H1 (cell line): ENCODE measurements around the gene LEKR1. TPM values are rescaled to one million over a fixed set of nuclear protein-coding genes. Genes with fewer than 3 reads are reported as not detected.

ENCODE experiments used
- CTCF ChIA-PET: fragments of 300-600 bp; sonication (Branson Sonifier 250); formaldehyde crosslinking; loops from one replicate; lab custom pipeline; 2021; ENCODE audit not compliant: partially characterized antibody; lab: Charles Lee
- POLR2A ChIA-PET: fragments of 300-600 bp; sonication (Branson Sonifier 250); formaldehyde crosslinking; loops from one replicate; lab custom pipeline; 2021; ENCODE audit warnings: inconsistent platforms; ENCODE audit not compliant: partially characterized antibody; lab: Charles Lee
- DNase-seq, 2 experiments: peaks; one replicate each; pipeline versions ENCODE4 v3.0.0 to v3.0.0-alpha.2; 2010 to 2022; ENCODE audit warnings: low spot score in 2 of 2, low read depth in 1 of 2, mixed read lengths in 1 of 2
- FAIRE-seq: peaks from 2 replicates; lab custom pipeline; 2011; peaks lifted over from hg19 to GRCh38; lab: Jason Lieb, UNC
- H2AFZ ChIP-seq: 2 replicates; pipeline ENCODE4 v1.8.1; 2012; ENCODE audit warnings: low read length, inconsistent platforms
- H2AK5ac ChIP-seq: 2 replicates; pipeline ENCODE4 v1.6.1; 2013; ENCODE audit warnings: low read depth, low read length
- H2BK120ac ChIP-seq: replicated peaks from 2 replicates; pipeline ENCODE3; 2013; ENCODE audit warnings: low read depth, low read length, inconsistent platforms
- H2BK12ac ChIP-seq: 2 replicates; pipeline ENCODE4 v1.6.1; 2013; ENCODE audit warnings: low read depth, low read length
- H2BK15ac ChIP-seq: 2 replicates; pipeline ENCODE4 v1.6.1; 2013; ENCODE audit warnings: low read length
- H2BK20ac ChIP-seq: 2 replicates; pipeline ENCODE4 v1.6.1; 2013; ENCODE audit warnings: low read length
- H2BK5ac ChIP-seq: 2 replicates; pipeline ENCODE4 v1.6.1; 2013; ENCODE audit warnings: low read depth, low read length
- H3K14ac ChIP-seq: 2 replicates; pipeline ENCODE4 v1.6.1; 2013; ENCODE audit warnings: inconsistent platforms; ENCODE audit not compliant: insufficient read length
- H3K18ac ChIP-seq: 2 replicates; pipeline ENCODE4 v1.6.1; 2013; ENCODE audit warnings: low read length; ENCODE audit errors: extremely low read depth
- H3K23ac ChIP-seq: 2 replicates; pipeline ENCODE4 v1.6.1; 2013; ENCODE audit warnings: inconsistent platforms; ENCODE audit not compliant: insufficient read length
- H3K23me2 ChIP-seq: 2 replicates; pipeline ENCODE4 v1.6.1; 2013; ENCODE audit warnings: low read depth, low read length
- H3K27ac ChIP-seq: 2 replicates; pipeline ENCODE4 v1.6.1; 2011; ENCODE audit warnings: low read depth, low read length, inconsistent platforms
- H3K27me3 ChIP-seq, 4 experiments: replicated peaks in 1 of 4; 1 replicate in 1 of 4; 2 replicates in 3 of 4; pipeline versions ENCODE4 v1.6.1 to v1.8.1; 2011 to 2013; ENCODE audit warnings: low read length in 3 of 4, mild to moderate bottlenecking in 3 of 4, inconsistent platforms in 2 of 4, mixed read lengths in 2 of 4, moderate library complexity in 1 of 4; ENCODE audit not compliant: control insufficient read depth in 3 of 4, insufficient read depth in 3 of 4; ENCODE audit errors: extremely low read depth in 1 of 4
- H3K36me3 ChIP-seq, 4 experiments: 2 replicates each; pipeline versions ENCODE4 v1.6.1 to v1.8.1; 2011 to 2013; ENCODE audit warnings: mild to moderate bottlenecking in 4 of 4, low read length in 3 of 4, moderate library complexity in 2 of 4, control low read depth in 1 of 4, inconsistent platforms in 1 of 4; ENCODE audit not compliant: insufficient read depth in 4 of 4, control insufficient read depth in 2 of 4
- H3K4ac ChIP-seq: replicated peaks from 2 replicates; pipeline ENCODE3; 2013; ENCODE audit warnings: low read length, low read depth, mixed read lengths, inconsistent platforms; ENCODE audit not compliant: insufficient read length
- H3K4me1 ChIP-seq, 4 experiments: replicated peaks in 1 of 4; 1 replicate in 1 of 4; 2 replicates in 3 of 4; pipeline versions ENCODE4 v1.6.1 to v1.8.1; 2011 to 2013; ENCODE audit warnings: low read length in 3 of 4, inconsistent platforms in 2 of 4, mixed read lengths in 1 of 4; ENCODE audit not compliant: insufficient read depth in 4 of 4, control insufficient read depth in 3 of 4
- H3K4me2 ChIP-seq, 2 experiments: 2 replicates each; pipeline versions ENCODE4 v1.6.1 to v1.8.1; 2011 to 2013; ENCODE audit warnings: low read depth in 2 of 2, low read length in 2 of 2, control low read depth in 1 of 2, inconsistent platforms in 1 of 2, mild to moderate bottlenecking in 1 of 2; ENCODE audit not compliant: insufficient read depth in 1 of 2
- H3K4me3 ChIP-seq, 4 experiments: fragments of 200-600, 300-600 bp in 1 of 4; sonication (generic), shearing (Covaris generic), sonication (Bioruptor Twin) in 1 of 4; 2 replicates each; pipeline versions ENCODE4 v1.5.1 to v1.8.1; 2011 to 2016; ENCODE audit warnings: low read length in 4 of 4, low read depth in 3 of 4, control low read depth in 2 of 4, inconsistent platforms in 2 of 4, mild to moderate bottlenecking in 2 of 4, mixed read lengths in 1 of 4, moderate library complexity in 1 of 4; ENCODE audit not compliant: insufficient read depth in 2 of 4; ENCODE audit errors: extremely low read depth in 1 of 4
- H3K56ac ChIP-seq: replicated peaks from 2 replicates; pipeline ENCODE3; 2013; ENCODE audit warnings: low read depth, mild to moderate bottlenecking, mixed read lengths, low read length, inconsistent platforms; ENCODE audit not compliant: insufficient read length
- H3K79me1 ChIP-seq: 2 replicates; pipeline ENCODE4 v1.6.1; 2013; ENCODE audit warnings: low read depth, low read length, control low read depth
- H3K79me2 ChIP-seq, 2 experiments: 2 replicates each; pipeline versions ENCODE4 v1.6.1 to v1.8.1; 2012 to 2013; ENCODE audit warnings: low read length in 2 of 2, mild to moderate bottlenecking in 2 of 2, inconsistent platforms in 1 of 2; ENCODE audit not compliant: insufficient read depth in 2 of 2, control insufficient read depth in 1 of 2
- H3K9ac ChIP-seq, 4 experiments: replicated peaks in 1 of 4; 1 replicate in 1 of 4; 2 replicates in 3 of 4; pipeline versions ENCODE4 v1.6.1 to v1.8.1; 2011 to 2013; ENCODE audit warnings: low read depth in 3 of 4, low read length in 3 of 4, control low read depth in 2 of 4, mild to moderate bottlenecking in 2 of 4, moderate library complexity in 2 of 4, inconsistent platforms in 1 of 4; ENCODE audit errors: extremely low read depth in 1 of 4
- H3K9me3 ChIP-seq, 2 experiments: 2 replicates each; pipeline versions ENCODE4 v1.6.1 to v1.8.1; 2012 to 2013; ENCODE audit warnings: mild to moderate bottlenecking in 2 of 2, moderate library complexity in 2 of 2, control low read depth in 1 of 2, inconsistent platforms in 1 of 2, low read depth in 1 of 2, low read length in 1 of 2, mixed read lengths in 1 of 2; ENCODE audit not compliant: insufficient read depth in 2 of 2
- H4K20me1 ChIP-seq, 2 experiments: replicated peaks in 1 of 2; 2 replicates each; pipeline versions ENCODE3 to v1.8.1; 2011 to 2013; ENCODE audit warnings: inconsistent platforms in 2 of 2, low read length in 2 of 2, mild to moderate bottlenecking in 1 of 2; ENCODE audit not compliant: insufficient read depth in 2 of 2, control insufficient read depth in 1 of 2
- H4K5ac ChIP-seq: 2 replicates; pipeline ENCODE4 v1.6.1; 2013; ENCODE audit warnings: low read length, low read depth, mixed read lengths, inconsistent platforms; ENCODE audit not compliant: insufficient read length
- H4K8ac ChIP-seq: 2 replicates; pipeline ENCODE4 v1.8.0; 2013; ENCODE audit warnings: mild to moderate bottlenecking, moderate library complexity, low read length, inconsistent platforms; ENCODE audit not compliant: insufficient read depth; ENCODE audit errors: extremely low read depth
- H4K91ac ChIP-seq: replicated peaks from 2 replicates; pipeline ENCODE3; 2013; ENCODE audit warnings: low read length, mixed read lengths, inconsistent platforms; ENCODE audit not compliant: insufficient read length
- CHD1 ChIP-seq: IDR thresholded peaks from 2 replicates; pipeline ENCODE4 v1.6.1; 2012; ENCODE audit warnings: low read depth, low read length, improper control_type of control experiment
- HDAC6 ChIP-seq: IDR thresholded peaks from one replicate; pipeline ENCODE4 v1.7.1; 2012; ENCODE audit warnings: low read depth, mild to moderate bottlenecking, inconsistent platforms, low read length, moderate library complexity
- MAFK ChIP-seq: IDR thresholded peaks from 2 replicates; pipeline ENCODE4 v1.6.1; 2012; ENCODE audit warnings: low read depth, mild to moderate bottlenecking, improper control_type of control experiment, low read length
- POU5F1 ChIP-seq: IDR thresholded peaks from 2 replicates; pipeline ENCODE4 v1.6.1; 2011; ENCODE audit warnings: low read depth, mild to moderate bottlenecking, low read length, moderate library complexity
- RNF2 ChIP-seq: fragments of 200-900, 300-1000 bp; sonication (generic); IDR thresholded peaks from 2 replicates; pipeline ENCODE4 v1.7.1; 2016; ENCODE audit warnings: borderline replicate concordance, low read depth, mild to moderate bottlenecking, antibody characterized with exemption, low read length; ENCODE audit not compliant: poor library complexity, severe bottlenecking; ENCODE audit errors: missing control alignments
- SIN3A ChIP-seq, 2 experiments: IDR thresholded peaks in 1 of 2; conservative IDR thresholded peaks in 1 of 2; 2 replicates each; pipeline ENCODE4 v1.6.1; 2011 to 2012; ENCODE audit warnings: low read length in 2 of 2, improper control_type of control experiment in 1 of 2, low read depth in 1 of 2, mild to moderate bottlenecking in 1 of 2
- SP4 ChIP-seq: IDR thresholded peaks from 2 replicates; pipeline ENCODE4 v1.6.1; 2012; ENCODE audit warnings: low read length, inconsistent platforms
- TBP ChIP-seq: IDR thresholded peaks from 2 replicates; pipeline ENCODE4 v1.6.1; 2011; ENCODE audit warnings: low read depth, low read length, improper control_type of control experiment
- TCF12 ChIP-seq: IDR thresholded peaks from 2 replicates; pipeline ENCODE4 v1.6.1; 2011; ENCODE audit warnings: low read depth, mild to moderate bottlenecking, low read length
- USF2 ChIP-seq: IDR thresholded peaks from 2 replicates; pipeline ENCODE4 v1.6.1; 2011; ENCODE audit warnings: low read length, improper control_type of control experiment
- WGBS, 2 experiments: shearing (Covaris generic) in 1 of 2; methylation state at CpG; one replicate each; pipeline versions ENCODE4 v1.1.6 to v1.1.7; 2013 to 2015; ENCODE audit warnings: low lambda C conversion rate in 2 of 2, mixed read lengths in 2 of 2, inconsistent platforms in 1 of 2, low coverage in 1 of 2, missing lambda C conversion rate in 1 of 2; ENCODE audit not compliant: insufficient replicate concordance in 2 of 2, insufficient coverage in 1 of 2, insufficient read length in 1 of 2; ENCODE audit errors: extremely low coverage in 1 of 2, missing lambda C conversion rate in 1 of 2; 5-methylcytosine and 5-hydroxymethylcytosine counted together
- polyA plus RNA-seq, 7 experiments: library from polyadenylated mRNA; depleted of rRNA in 3 of 7; stranded (reverse) in 5 of 7; unstranded in 2 of 7; fragments of >200 nt in 5 of 7; fragments of 200-250 nt in 2 of 7; gene quantifications; 1 replicate in 5 of 7; 2 replicates in 1 of 7; 4 replicates in 1 of 7; pipeline versions ENCODE4 v1.2.1 to v1.2.3, GENCODE V29; 2011 to 2013; ENCODE audit warnings: missing spikeins in 2 of 7, mixed read lengths in 2 of 7
- total RNA-seq: library from RNA; stranded (reverse); fragmentation: NEBNext Ultra II Directional; extraction: Animal tissue kit (Norgen Biotek cat#: 25700); gene quantifications from 2 replicates; pipeline ENCODE4 v1.2.1, GENCODE V29; 2021

LEKR1 gene
- total and polyA plus RNA-seq, 2 of the 8 experiments (the other 6 are each of a cell fraction or from before 2014, with no cell fraction given): 0.08 TPM; not detected in 1

GRCh38 chr3:156867920-156868319 is 41.8 kb downstream of the LEKR1 start:
- Histone ChIP-seq H3K14ac (no peak overlapping the region), H2BK20ac (no peak overlapping the region), H3K4ac (no peak overlapping the region), H3K79me1 (no peaks in the 10 kb centered on the region), H3K23ac (no peak overlapping the region), H2BK12ac (no peak overlapping the region), H3K56ac (no peak overlapping the region), H2BK5ac (no peak overlapping the region), H3K4me2 (no peak overlapping the region), H3K9me3 (no peaks in the 10 kb centered on the region), H3K23me2 (peaks cover 2% of the 10 kb centered on the region; the same call in 1 of the 2 replicates), H2BK15ac (no peak overlapping the region), H4K20me1 (peaks cover 0 to 1% of the 10 kb centered on the region in 2 experiments), H2BK120ac (no peak overlapping the region), H3K79me2 (no peaks in the 10 kb centered on the region), H2AFZ (no peak overlapping the region), H3K27me3 (no peaks in the 10 kb centered on the region), H2AK5ac (no peak overlapping the region), H4K8ac (no peak overlapping the region), H3K36me3 (no peaks in the 10 kb centered on the region), H4K91ac (no peak overlapping the region), H3K27ac (no peak overlapping the region), H3K4me3 (no peak overlapping the region), H3K9ac (no peak overlapping the region), H4K5ac (no peak overlapping the region), H3K18ac (no peak overlapping the region), H3K4me1 (no peaks in the 10 kb centered on the region)
- FAIRE-seq (no peak), DNase-seq (no peak)
- ChIA-PET POLR2A (no interaction called here), CTCF (no interaction called here)
- 84% methylated on average over 3 of the region's 3 CpGs; no CpG with 5 or more reads in 1 of the 2 experiments for WGBS, 2 experiments
- no peak for TF ChIP-seq SP4
- TF ChIP-seq CHD1: no peak
- TF ChIP-seq MAFK: no peak
- TF ChIP-seq RNF2: no peak
- TF ChIP-seq USF2: no peak
- no peak for TF ChIP-seq POU5F1
- no peak for TF ChIP-seq TCF12
- no peak for TF ChIP-seq SIN3A (conservative IDR thresholded peaks at IDR 0.05 in 1 of 2, IDR thresholded peaks at IDR 0.05 in 1 of 2; ENCODE audit: low read depth in 1 of 2, low read length in 2 of 2)
- no peak for TF ChIP-seq HDAC6
- TF ChIP-seq TBP: no peak
